ENCODE measurements around the gene HLA-DQA1.
"Not testable (repeated sequence)": the region's sequence is repeated elsewhere in the genome, so short reads cannot be mapped to it uniquely, and the experiment has no call there.

HLA-DQA1 gene

DNA sequence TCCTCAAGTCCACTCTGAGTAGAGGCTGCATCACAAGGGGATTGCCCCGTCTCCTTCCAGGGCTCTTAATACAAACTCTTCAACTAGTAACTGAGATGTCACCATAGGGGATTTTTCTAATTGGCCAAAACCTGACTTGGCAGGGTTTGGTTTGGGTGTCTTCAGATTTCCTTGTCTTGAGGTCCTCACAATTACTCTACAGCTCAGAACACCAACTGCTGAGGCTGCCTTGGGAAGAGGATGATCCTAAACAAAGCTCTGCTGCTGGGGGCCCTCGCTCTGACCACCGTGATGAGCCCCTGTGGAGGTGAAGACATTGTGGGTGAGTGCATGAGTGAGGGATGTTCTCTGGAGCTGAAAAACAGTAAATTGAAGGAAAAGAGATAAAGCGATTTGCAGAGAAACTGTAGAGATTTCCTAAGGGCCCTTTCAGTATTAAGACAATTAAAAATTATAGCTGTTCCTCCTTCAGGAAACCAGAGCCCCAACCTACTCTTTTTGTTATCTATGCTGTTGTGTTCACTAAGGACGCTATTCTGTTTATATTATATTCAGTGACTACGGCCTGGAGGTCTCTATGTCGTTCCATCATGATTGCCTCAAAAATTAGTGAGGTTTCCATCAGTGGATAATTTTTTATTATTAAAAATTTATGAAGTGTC, at the start of gene HLA-DQA1:
HLA-DQA1 (plus strand) TSS at position 188 of the 662 bp plus-strand sequence; CDS start at position 241, 53 bp downstream.
- no peak for ATAC-seq
- no peak for TF ChIP-seq ZC3H10 (CRISPR knock-in tag; IDR thresholded peaks at IDR 0.05)
- no peak for TF ChIP-seq RARB (CRISPR knock-in tag; IDR thresholded peaks at IDR 0.05)
- no peak for TF ChIP-seq CSDC2 (CRISPR knock-in tag; IDR thresholded peaks at IDR 0.05)
- no peak for TF ChIP-seq ZFP3 (CRISPR knock-in tag; IDR thresholded peaks at IDR 0.05)
- TF ChIP-seq ZNF70 (CRISPR knock-in tag; IDR thresholded peaks at IDR 0.05) = no peak
- TF ChIP-seq, protein P1, sequence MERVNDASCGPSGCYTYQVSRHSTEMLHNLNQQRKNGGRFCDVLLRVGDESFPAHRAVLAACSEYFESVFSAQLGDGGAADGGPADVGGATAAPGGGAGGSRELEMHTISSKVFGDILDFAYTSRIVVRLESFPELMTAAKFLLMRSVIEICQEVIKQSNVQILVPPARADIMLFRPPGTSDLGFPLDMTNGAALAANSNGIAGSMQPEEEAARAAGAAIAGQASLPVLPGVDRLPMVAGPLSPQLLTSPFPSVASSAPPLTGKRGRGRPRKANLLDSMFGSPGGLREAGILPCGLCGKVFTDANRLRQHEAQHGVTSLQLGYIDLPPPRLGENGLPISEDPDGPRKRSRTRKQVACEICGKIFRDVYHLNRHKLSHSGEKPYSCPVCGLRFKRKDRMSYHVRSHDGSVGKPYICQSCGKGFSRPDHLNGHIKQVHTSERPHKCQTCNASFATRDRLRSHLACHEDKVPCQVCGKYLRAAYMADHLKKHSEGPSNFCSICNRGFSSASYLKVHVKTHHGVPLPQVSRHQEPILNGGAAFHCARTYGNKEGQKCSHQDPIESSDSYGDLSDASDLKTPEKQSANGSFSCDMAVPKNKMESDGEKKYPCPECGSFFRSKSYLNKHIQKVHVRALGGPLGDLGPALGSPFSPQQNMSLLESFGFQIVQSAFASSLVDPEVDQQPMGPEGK (CRISPR knock-in tag; IDR thresholded peaks at IDR 0.05; ENCODE audit: borderline replicate concordance) = no peak
- no peak for TF ChIP-seq TOX (CRISPR knock-in tag; IDR thresholded peaks at IDR 0.05; ENCODE audit: borderline replicate concordance)
- no peak for TF ChIP-seq ZNF565 (CRISPR knock-in tag; conservative IDR thresholded peaks at IDR 0.05; ENCODE audit: low read depth)
- no peak for TF ChIP-seq SNAI2 (CRISPR knock-in tag; IDR thresholded peaks at IDR 0.05)
- TF ChIP-seq, protein P2, sequence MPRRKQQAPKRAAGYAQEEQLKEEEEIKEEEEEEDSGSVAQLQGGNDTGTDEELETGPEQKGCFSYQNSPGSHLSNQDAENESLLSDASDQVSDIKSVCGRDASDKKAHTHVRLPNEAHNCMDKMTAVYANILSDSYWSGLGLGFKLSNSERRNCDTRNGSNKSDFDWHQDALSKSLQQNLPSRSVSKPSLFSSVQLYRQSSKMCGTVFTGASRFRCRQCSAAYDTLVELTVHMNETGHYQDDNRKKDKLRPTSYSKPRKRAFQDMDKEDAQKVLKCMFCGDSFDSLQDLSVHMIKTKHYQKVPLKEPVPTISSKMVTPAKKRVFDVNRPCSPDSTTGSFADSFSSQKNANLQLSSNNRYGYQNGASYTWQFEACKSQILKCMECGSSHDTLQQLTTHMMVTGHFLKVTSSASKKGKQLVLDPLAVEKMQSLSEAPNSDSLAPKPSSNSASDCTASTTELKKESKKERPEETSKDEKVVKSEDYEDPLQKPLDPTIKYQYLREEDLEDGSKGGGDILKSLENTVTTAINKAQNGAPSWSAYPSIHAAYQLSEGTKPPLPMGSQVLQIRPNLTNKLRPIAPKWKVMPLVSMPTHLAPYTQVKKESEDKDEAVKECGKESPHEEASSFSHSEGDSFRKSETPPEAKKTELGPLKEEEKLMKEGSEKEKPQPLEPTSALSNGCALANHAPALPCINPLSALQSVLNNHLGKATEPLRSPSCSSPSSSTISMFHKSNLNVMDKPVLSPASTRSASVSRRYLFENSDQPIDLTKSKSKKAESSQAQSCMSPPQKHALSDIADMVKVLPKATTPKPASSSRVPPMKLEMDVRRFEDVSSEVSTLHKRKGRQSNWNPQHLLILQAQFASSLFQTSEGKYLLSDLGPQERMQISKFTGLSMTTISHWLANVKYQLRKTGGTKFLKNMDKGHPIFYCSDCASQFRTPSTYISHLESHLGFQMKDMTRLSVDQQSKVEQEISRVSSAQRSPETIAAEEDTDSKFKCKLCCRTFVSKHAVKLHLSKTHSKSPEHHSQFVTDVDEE (CRISPR knock-in tag; IDR thresholded peaks at IDR 0.05) = no peak
- TF ChIP-seq TCF4 (CRISPR knock-in tag; IDR thresholded peaks at IDR 0.05; ENCODE audit: borderline replicate concordance) = no peak
- TF ChIP-seq ARNTL (CRISPR knock-in tag; IDR thresholded peaks at IDR 0.05; ENCODE audit: borderline replicate concordance, low read depth) = no peak
- no peak for TF ChIP-seq PPARA (CRISPR knock-in tag; IDR thresholded peaks at IDR 0.05; ENCODE audit: borderline replicate concordance)
- TF ChIP-seq ISL1 (CRISPR knock-in tag; IDR thresholded peaks at IDR 0.05) = no peak
- TF ChIP-seq ZNF8 (CRISPR knock-in tag; IDR thresholded peaks at IDR 0.05) = no peak

DNA sequence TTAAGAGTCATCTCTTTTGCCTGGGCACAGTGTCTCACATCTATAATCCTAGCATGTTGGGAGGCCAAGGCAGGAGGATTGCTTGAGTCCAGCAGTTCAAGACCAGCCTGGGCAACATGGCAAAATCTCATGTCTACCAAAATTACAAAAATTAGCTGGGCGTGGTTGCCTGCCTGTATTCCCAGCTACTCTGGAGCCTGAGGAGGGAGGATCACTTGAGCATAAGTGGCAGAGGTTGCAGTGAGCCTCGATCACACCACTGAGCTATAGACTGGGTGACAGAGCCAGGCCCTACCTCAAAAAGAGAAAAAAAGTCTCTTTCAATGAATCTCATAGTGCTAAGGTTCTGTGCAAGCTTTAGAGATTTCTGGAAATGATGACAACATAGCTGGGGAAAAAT, 49.0 kb upstream of the HLA-DQA1 start:
- TF ChIP-seq TOX (CRISPR knock-in tag; IDR thresholded peaks at IDR 0.05; ENCODE audit: borderline replicate concordance) (no peak), ZFP3 (CRISPR knock-in tag; IDR thresholded peaks at IDR 0.05) (no peak), SNAI2 (CRISPR knock-in tag; IDR thresholded peaks at IDR 0.05) (no peak), BACH2 (CRISPR knock-in tag; IDR thresholded peaks at IDR 0.05; ENCODE audit: borderline replicate concordance) (no peak)
- TF ChIP-seq, protein P3, sequence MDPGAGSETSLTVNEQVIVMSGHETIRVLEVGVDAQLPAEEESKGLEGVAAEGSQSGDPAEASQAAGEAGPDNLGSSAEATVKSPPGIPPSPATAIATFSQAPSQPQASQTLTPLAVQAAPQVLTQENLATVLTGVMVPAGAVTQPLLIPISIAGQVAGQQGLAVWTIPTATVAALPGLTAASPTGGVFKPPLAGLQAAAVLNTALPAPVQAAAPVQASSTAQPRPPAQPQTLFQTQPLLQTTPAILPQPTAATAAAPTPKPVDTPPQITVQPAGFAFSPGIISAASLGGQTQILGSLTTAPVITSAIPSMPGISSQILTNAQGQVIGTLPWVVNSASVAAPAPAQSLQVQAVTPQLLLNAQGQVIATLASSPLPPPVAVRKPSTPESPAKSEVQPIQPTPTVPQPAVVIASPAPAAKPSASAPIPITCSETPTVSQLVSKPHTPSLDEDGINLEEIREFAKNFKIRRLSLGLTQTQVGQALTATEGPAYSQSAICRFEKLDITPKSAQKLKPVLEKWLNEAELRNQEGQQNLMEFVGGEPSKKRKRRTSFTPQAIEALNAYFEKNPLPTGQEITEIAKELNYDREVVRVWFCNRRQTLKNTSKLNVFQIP (CRISPR knock-in tag; IDR thresholded peaks at IDR 0.05; ENCODE audit: borderline replicate concordance, low read depth) = no peak
- no peak for ATAC-seq

DNA sequence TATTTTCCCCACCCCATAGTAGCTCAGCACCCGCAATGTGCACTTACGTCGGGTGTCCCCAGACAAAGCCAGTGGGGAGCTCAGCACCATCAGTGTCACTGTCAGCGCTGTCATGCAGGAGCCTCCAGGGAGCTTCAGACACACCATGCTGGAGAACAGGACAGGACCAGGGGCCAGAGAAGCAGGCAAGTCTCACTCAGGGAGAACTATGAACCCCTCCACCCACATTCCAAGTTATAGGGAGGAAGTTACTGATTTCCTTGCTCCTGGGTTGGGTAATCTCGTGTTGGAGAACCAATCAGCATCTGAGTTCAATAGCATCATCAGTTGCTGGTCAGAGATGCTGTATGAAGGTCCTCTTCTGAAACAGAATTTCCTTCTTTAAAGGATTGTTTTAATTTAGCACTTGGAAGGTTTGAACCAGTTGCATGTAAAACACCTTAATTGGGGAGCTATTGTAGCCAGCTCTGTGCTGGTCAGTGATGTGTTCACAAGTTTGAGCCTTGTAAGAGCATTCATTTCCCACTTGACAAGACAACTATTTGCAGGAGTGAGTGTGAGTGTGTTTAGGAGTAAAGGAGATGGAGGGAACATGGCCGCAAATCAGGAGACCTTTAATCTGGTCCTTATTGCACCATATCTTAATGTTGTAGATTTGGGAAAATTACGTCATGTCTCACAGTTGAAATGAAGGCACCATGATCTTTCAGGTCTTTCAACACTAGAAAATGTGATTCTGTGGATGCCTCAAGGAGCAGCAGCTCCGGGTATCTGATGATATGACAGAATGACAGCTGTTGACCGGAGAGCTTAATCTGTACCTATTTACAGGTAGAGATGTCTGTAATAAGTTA, 47.4 kb upstream of the HLA-DQA1 start, which contains the start of gene HLA-DRB1:
HLA-DRB1 (minus strand) TSS at position 253 of the 854 bp plus-strand sequence; CDS start at position 147, 106 bp downstream.
- peak; percentile 100 for ATAC-seq
- no peak for TF ChIP-seq ISL1 (CRISPR knock-in tag; IDR thresholded peaks at IDR 0.05)
- TF ChIP-seq CSDC2 (CRISPR knock-in tag; IDR thresholded peaks at IDR 0.05) = no peak
- no peak for TF ChIP-seq ZFP30 (CRISPR knock-in tag; IDR thresholded peaks at IDR 0.05)
- TF ChIP-seq, protein P4, sequence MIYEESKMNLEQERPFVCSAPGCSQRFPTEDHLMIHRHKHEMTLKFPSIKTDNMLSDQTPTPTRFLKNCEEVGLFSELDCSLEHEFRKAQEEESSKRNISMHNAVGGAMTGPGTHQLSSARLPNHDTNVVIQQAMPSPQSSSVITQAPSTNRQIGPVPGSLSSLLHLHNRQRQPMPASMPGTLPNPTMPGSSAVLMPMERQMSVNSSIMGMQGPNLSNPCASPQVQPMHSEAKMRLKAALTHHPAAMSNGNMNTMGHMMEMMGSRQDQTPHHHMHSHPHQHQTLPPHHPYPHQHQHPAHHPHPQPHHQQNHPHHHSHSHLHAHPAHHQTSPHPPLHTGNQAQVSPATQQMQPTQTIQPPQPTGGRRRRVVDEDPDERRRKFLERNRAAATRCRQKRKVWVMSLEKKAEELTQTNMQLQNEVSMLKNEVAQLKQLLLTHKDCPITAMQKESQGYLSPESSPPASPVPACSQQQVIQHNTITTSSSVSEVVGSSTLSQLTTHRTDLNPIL (CRISPR knock-in tag; IDR thresholded peaks at IDR 0.05; ENCODE audit: low read depth) = no peak
- TF ChIP-seq, protein P5, sequence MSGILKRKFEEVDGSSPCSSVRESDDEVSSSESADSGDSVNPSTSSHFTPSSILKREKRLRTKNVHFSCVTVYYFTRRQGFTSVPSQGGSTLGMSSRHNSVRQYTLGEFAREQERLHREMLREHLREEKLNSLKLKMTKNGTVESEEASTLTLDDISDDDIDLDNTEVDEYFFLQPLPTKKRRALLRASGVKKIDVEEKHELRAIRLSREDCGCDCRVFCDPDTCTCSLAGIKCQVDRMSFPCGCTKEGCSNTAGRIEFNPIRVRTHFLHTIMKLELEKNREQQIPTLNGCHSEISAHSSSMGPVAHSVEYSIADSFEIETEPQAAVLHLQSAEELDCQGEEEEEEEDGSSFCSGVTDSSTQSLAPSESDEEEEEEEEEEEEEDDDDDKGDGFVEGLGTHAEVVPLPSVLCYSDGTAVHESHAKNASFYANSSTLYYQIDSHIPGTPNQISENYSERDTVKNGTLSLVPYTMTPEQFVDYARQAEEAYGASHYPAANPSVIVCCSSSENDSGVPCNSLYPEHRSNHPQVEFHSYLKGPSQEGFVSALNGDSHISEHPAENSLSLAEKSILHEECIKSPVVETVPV (CRISPR knock-in tag; IDR thresholded peaks at IDR 0.05) = no peak

DNA sequence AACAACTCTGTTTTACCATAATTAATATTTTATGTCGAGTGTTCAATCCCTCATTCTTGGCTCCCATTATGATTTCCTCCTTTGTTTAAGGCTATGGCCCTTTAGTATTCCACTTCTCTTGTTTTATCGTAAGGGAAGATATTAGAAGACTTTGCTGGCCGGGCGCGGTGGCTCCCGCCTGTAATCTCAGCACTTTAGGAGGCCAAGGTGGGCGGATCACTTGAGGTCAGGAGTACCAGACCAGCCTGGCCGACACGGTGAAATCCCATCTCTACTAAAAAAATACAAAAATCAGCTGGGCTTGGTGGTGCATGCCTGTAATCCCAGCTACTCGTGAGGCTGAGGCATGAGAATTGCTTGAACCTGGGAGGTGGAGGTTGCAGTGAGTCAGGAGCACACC, 46.5 kb upstream of the HLA-DQA1 start:
- ATAC-seq = not testable (repeated sequence)

All from SK-N-SH treated with all-trans-retinoic acid at 6 μM for 48 hours (cell line).